Cardiac muscle cell (in vitro differentiated cells and primary cell): ENCODE results near the gene IFITM5. TPM values are rescaled to one million over a fixed set of nuclear protein-coding genes. Genes with fewer than 3 reads are reported as not detected.
A peak's percentile ranks its signal among the peaks of the same experiment; 100 is the strongest.
"Not testable (repeated sequence)": the region's sequence is repeated elsewhere in the genome, so short reads cannot be mapped to it uniquely, and the experiment has no call there.

Source experiments
- DNase-seq, 2 donors: peaks; one replicate each; pipeline versions ENCODE4 v3.0.0 to v3.0.0-alpha.2; 2010 to 2017; ENCODE audit warnings: low read depth in 1 of 2, low spot score in 1 of 2
- H3K27ac ChIP-seq: fragments of 200-600 bp; sonication (generic); 2 replicates; pipeline ENCODE4 v1.5.1; 2016
- H3K27me3 ChIP-seq: fragments of 200-600 bp; sonication (generic); 2 replicates; pipeline ENCODE4 v1.6.0; 2016; ENCODE audit warnings: control low read depth
- H3K36me3 ChIP-seq: fragments of 200-600 bp; sonication (generic); 2 replicates; pipeline ENCODE4 v1.5.1; 2016; ENCODE audit warnings: control low read depth
- H3K4me1 ChIP-seq: fragments of 200-600 bp; sonication (generic); 2 replicates; pipeline ENCODE4 v1.8.1; 2017; ENCODE audit warnings: low read depth, mild to moderate bottlenecking, mixed run types
- H3K4me3 ChIP-seq: fragments of 200-600 bp; sonication (generic); 2 replicates; pipeline ENCODE4 v1.5.1; 2016; ENCODE audit warnings: mild to moderate bottlenecking
- H3K9me3 ChIP-seq: fragments of 200-600 bp; sonication (generic); 2 replicates; pipeline ENCODE4 v1.5.1; 2017; ENCODE audit warnings: low read depth, mild to moderate bottlenecking, control low read depth
- CTCF ChIP-seq: IDR thresholded peaks from 2 replicates; pipeline ENCODE4 v1.5.1; 2012; ENCODE audit warnings: low read depth, mild to moderate bottlenecking, low read length
- polyA plus RNA-seq: library from polyadenylated mRNA; unstranded; fragments of >200 nt; fragmentation: Nextera tagmentation; extraction: Ambion mirVana; gene quantifications from 2 replicates; pipeline ENCODE4 v1.2.1, GENCODE V29; 2016
- total RNA-seq: library from RNA; depleted of rRNA; stranded (reverse); fragments of >200 nt; gene quantifications from 2 replicates; pipeline ENCODE4 v1.2.3, GENCODE V29; 2016

The IFITM5 gene
- total and polyA plus RNA-seq, 2 experiments from 2014 or later = not detected

GRCh38 chr11:324156-324555 lies 24.8 kb upstream of the IFITM5 start:
- H3K36me3 ChIP-seq = no peaks in the 10 kb centered on the region
- TF ChIP-seq CTCF = no peak
- no peaks in the 10 kb centered on the region for H3K27me3 ChIP-seq
- no peak for DNase-seq
- peaks cover 22% of the 10 kb centered on the region for H3K4me1 ChIP-seq
- H3K27ac ChIP-seq = peak overlapping the region; percentile 79
- H3K4me3 ChIP-seq = no peak overlapping the region
- no peaks in the 10 kb centered on the region for H3K9me3 ChIP-seq

- not testable (repeated sequence) for H3K36me3 ChIP-seq, DNase-seq, H3K9me3 ChIP-seq
- Histone ChIP-seq H3K27me3 (peaks cover 22% of the 10 kb centered on the region), H3K4me3 (peak overlapping the region; percentile 38), H3K4me1 (peaks cover 12% of the 10 kb centered on the region), H3K27ac (peak overlapping the region; percentile 86)
Measured at GRCh38 chr11:319888-320273, 20.6 kb upstream of the IFITM5 start.

GRCh38 chr11:319121-319887 lies 20.0 kb upstream of the IFITM5 start:
- not testable (repeated sequence) for H3K4me1 ChIP-seq, H3K36me3 ChIP-seq, H3K9me3 ChIP-seq, DNase-seq, H3K27ac ChIP-seq
- peaks cover 22% of the 10 kb centered on the region for H3K27me3 ChIP-seq
- peak overlapping the region; percentile 25 for H3K4me3 ChIP-seq

GRCh38 chr11:318405-319120 lies 19.2 kb upstream of the IFITM5 start:
- Histone ChIP-seq H3K4me3 (peak overlapping the region; percentile 25), H3K4me1 (peaks cover 10% of the 10 kb centered on the region), H3K27me3 (peaks cover 22% of the 10 kb centered on the region)
- not testable (repeated sequence) for H3K36me3 ChIP-seq, H3K27ac ChIP-seq, DNase-seq, H3K9me3 ChIP-seq

- Histone ChIP-seq H3K4me3 (peak overlapping the region; percentile 20), H3K27me3 (peaks cover 22% of the 10 kb centered on the region), H3K4me1 (peaks cover 17% of the 10 kb centered on the region)
- not testable (repeated sequence) for H3K27ac ChIP-seq, H3K36me3 ChIP-seq, DNase-seq, H3K9me3 ChIP-seq
Measured at GRCh38 chr11:317668-318404, 18.5 kb upstream of the IFITM5 start.

GRCh38 chr11:316891-317301 lies 17.6 kb upstream of the IFITM5 start:
- no peak for TF ChIP-seq CTCF
- peaks cover 19% of the 10 kb centered on the region for H3K4me1 ChIP-seq
- H3K9me3 ChIP-seq = no peaks in the 10 kb centered on the region
- no peak overlapping the region for H3K4me3 ChIP-seq
- no peak overlapping the region for H3K27ac ChIP-seq
- H3K36me3 ChIP-seq = no peaks in the 10 kb centered on the region
- peaks cover 22% of the 10 kb centered on the region for H3K27me3 ChIP-seq
- DNase-seq = no peak

GRCh38 chr11:316031-316701 lies 16.8 kb upstream of the IFITM5 start:
- no peak overlapping the region for H3K4me3 ChIP-seq
- DNase-seq = no peak
- H3K27me3 ChIP-seq = peaks cover 22% of the 10 kb centered on the region
- TF ChIP-seq CTCF = no peak
- no peaks in the 10 kb centered on the region for H3K36me3 ChIP-seq
- H3K27ac ChIP-seq = no peak overlapping the region
- peaks cover 19% of the 10 kb centered on the region for H3K4me1 ChIP-seq
- no peaks in the 10 kb centered on the region for H3K9me3 ChIP-seq
